Measurements from ENCODE around the gene TRIM36. TPM values are rescaled to one million over a fixed set of nuclear protein-coding genes. Genes with fewer than 3 reads are reported as not detected.

Gene TRIM36
- total RNA-seq, 1 experiment from 2014 or later, result 0.15 TPM

Other genes with a start within 250 kb of the TRIM36 start
- 6.6 and 14.4 TPM in 2 replicates for gene PGGT1B, start 93.0 kb upstream of the TRIM36 start, total RNA-seq (2014; rRNA removed)
- 6.9 and 7.2 TPM in 2 replicates for gene CCDC112, start 126.7 kb upstream of the TRIM36 start, total RNA-seq (2014; rRNA removed)

Measured in PC-3 (cell line).